CD4-positive, alpha-beta T cell treated with Interleukin-10 for 1 hour (primary cell): Measurements from ENCODE around the gene TMSB4Y.

Experiments used
- DNase-seq: peaks from one replicate; pipeline ENCODE4 v3.0.0-alpha.2; 2020

Gene TMSB4Y

GRCh38 chrY:13703568-13703968 is at the start of gene TMSB4Y:
TMSB4Y (plus strand) TSS chrY:13703899.
- peak; percentile 84 for DNase-seq

GRCh38 chrY:13664162-13664561 is 39.5 kb upstream of the TMSB4Y start:
- no peak for DNase-seq

- DNase-seq, result no peak
Observed at GRCh38 chrY:13671122-13671521, 32.6 kb upstream of the TMSB4Y start.

GRCh38 chrY:13702276-13702675 is 1.4 kb upstream of the TMSB4Y start:
- no peak for DNase-seq

- DNase-seq, result peak; percentile 9
Observed at GRCh38 chrY:13704121-13704930, 627 bp downstream of the TMSB4Y start.

- DNase-seq, result no peak
Observed at GRCh38 chrY:13705197-13705596, 1.5 kb downstream of the TMSB4Y start.

- no peak for DNase-seq
Observed at GRCh38 chrY:13708038-13708437, 4.3 kb downstream of the TMSB4Y start.

- no peak for DNase-seq
Observed at GRCh38 chrY:13718996-13719395, 15.3 kb downstream of the TMSB4Y start.

GRCh38 chrY:13729517-13729916 is 25.8 kb downstream of the TMSB4Y start:
- peak; percentile 19 for DNase-seq

GRCh38 chrY:13738618-13739017 is 34.9 kb downstream of the TMSB4Y start:
- peak; percentile 36 for DNase-seq

GRCh38 chrY:13751289-13752071 is 47.8 kb downstream of the TMSB4Y start:
- peak; percentile 61 for DNase-seq

- no peak for DNase-seq
Observed at GRCh38 chrY:13754661-13755060, 51.0 kb downstream of the TMSB4Y start.
